Loucy (cell line): ENCODE measurements around the gene MRPL57.
"Not testable (repeated sequence)": the region's sequence is repeated elsewhere in the genome, so short reads cannot be mapped to it uniquely, and the experiment has no call there.

Source experiments
- EZH2phosphoT487 ChIP-seq: fragments of 200-600 bp; IDR thresholded peaks from 2 replicates; pipeline ENCODE4 v1.6.1; 2018; ENCODE audit warnings: antibody characterized with exemption, mild to moderate bottlenecking, moderate library complexity, borderline replicate concordance
- TF ChIP-seq, protein P1 (sequence below): fragments of 200-600 bp; sonication (generic); conservative IDR thresholded peaks from 2 replicates; pipeline ENCODE4 v1.5.1; 2014; ENCODE audit warnings: mild to moderate bottlenecking, antibody characterized with exemption, low read length

DNA sequence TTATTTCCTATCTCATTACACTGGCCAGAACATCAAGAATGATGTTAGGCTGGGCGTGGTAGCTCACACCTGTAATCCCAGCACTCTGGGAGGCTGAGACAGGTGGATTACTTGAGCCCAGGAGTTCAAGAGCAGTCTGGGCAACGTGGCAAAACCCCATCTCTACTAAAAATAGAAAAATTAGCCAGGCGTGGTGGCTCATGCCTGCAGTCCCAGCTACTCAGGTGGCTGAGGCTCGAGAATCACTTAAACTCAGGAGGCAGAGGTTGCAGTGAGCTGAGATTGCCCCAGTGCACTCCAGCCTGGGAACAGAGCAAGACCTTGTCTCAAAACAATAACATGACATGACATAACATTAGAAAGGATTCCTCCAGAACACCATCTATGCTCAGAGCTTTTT lies 10.9 kb upstream of the MRPL57 start:
- TF ChIP-seq, protein P1, sequence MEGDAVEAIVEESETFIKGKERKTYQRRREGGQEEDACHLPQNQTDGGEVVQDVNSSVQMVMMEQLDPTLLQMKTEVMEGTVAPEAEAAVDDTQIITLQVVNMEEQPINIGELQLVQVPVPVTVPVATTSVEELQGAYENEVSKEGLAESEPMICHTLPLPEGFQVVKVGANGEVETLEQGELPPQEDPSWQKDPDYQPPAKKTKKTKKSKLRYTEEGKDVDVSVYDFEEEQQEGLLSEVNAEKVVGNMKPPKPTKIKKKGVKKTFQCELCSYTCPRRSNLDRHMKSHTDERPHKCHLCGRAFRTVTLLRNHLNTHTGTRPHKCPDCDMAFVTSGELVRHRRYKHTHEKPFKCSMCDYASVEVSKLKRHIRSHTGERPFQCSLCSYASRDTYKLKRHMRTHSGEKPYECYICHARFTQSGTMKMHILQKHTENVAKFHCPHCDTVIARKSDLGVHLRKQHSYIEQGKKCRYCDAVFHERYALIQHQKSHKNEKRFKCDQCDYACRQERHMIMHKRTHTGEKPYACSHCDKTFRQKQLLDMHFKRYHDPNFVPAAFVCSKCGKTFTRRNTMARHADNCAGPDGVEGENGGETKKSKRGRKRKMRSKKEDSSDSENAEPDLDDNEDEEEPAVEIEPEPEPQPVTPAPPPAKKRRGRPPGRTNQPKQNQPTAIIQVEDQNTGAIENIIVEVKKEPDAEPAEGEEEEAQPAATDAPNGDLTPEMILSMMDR = not testable (repeated sequence)
- not testable (repeated sequence) for TF ChIP-seq EZH2phosphoT487
